Peyer's patch (tissue), 4 donors: Measurements from ENCODE around the gene OBI1.

Source experiments
- CTCF ChIP-seq, 6 experiments: fragments of 450-650 bp in 4 of 6; fragments of 200-600 bp in 2 of 6; sonication (generic) in 1 of 6; IDR thresholded peaks; one replicate each; pipeline ENCODE4 v1.5.1; 2017 to 2019; ENCODE audit warnings: antibody characterized with exemption in 6 of 6, mild to moderate bottlenecking in 3 of 6, moderate library complexity in 1 of 6
- POLR2A ChIP-seq, 2 donors: fragments of 450-650 bp; IDR thresholded peaks; one replicate each; pipeline ENCODE4 v1.5.1; 2017; ENCODE audit warnings: antibody characterized with exemption in 2 of 2, mild to moderate bottlenecking in 2 of 2, moderate library complexity in 2 of 2

GRCh38 chr13:78566631-78567030 lies 92.3 kb downstream of the OBI1 start:
- no peak for TF ChIP-seq CTCF (IDR thresholded peaks at IDR 0.05)
- TF ChIP-seq POLR2A (IDR thresholded peaks at IDR 0.05), result no peak
